Activated naive CD8-positive, alpha-beta T cell treated with anti-CD3 and anti-CD28 coated beads, Interleukin-2, amount 10 ng/mL, durations not matched to agents 7 days and 5 days (primary cell): ENCODE measurements around the gene MT2A. TPM values are rescaled to one million over a fixed set of nuclear protein-coding genes. Genes with fewer than 3 reads are reported as not detected.
"Not testable (repeated sequence)": the region's sequence is repeated elsewhere in the genome, so short reads cannot be mapped to it uniquely, and the experiment has no call there.

Experiments
- ATAC-seq: fragments of 150-1000 bp; cut with Tn5 transposase; one replicate; pipeline ENCODE4 v1.10.0; 2021; ENCODE audit warnings: low read depth, moderate library complexity
- POLR2A ChIA-PET: fragments of 350-600 bp; sonication (Branson Sonifier 250); formaldehyde crosslinking; loops from one replicate; lab custom pipeline; 2021; ENCODE audit warnings: antibody characterized with exemption; lab: Charles Lee
- DNase-seq: peaks from one replicate; pipeline ENCODE4 v3.0.0; 2021
- H3K27ac Mint-ChIP-seq: one replicate; pipeline ENCODE4 v1.8.0; 2022; ENCODE audit warnings: mild to moderate bottlenecking, mixed read lengths
- H3K27me3 Mint-ChIP-seq: one replicate; pipeline ENCODE4 v1.8.0; 2022; ENCODE audit warnings: mild to moderate bottlenecking, moderate library complexity, mixed read lengths
- H3K36me3 Mint-ChIP-seq: one replicate; pipeline ENCODE4 v1.8.0; 2021; ENCODE audit warnings: mild to moderate bottlenecking, mixed read lengths
- H3K4me1 Mint-ChIP-seq: one replicate; pipeline ENCODE4 v1.8.0; 2021; ENCODE audit warnings: mixed read lengths
- H3K4me3 Mint-ChIP-seq: one replicate; pipeline ENCODE4 v1.8.0; 2022; ENCODE audit warnings: mild to moderate bottlenecking, moderate library complexity, mixed read lengths
- H3K9me3 Mint-ChIP-seq: one replicate; pipeline ENCODE4 v1.8.0; 2021; ENCODE audit warnings: mixed read lengths
- total RNA-seq, 2 experiments: library from RNA; stranded (reverse); gene quantifications; one replicate each; pipeline ENCODE4 v1.2.3, GENCODE V29; 2021

MT2A gene
- 100 to 1,000 TPM; 115 to 135 TPM for total RNA-seq

- Mint-ChIP-seq H3K4me3 (peak within 1 kb of the TSS; percentile 91), H3K4me1 (peaks cover 42% of the 10 kb centered on the region), H3K36me3 (no peaks in the 10 kb centered on the region), H3K27ac (peak within 1 kb of the TSS; percentile 90), H3K27me3 (no peaks in the 10 kb centered on the region), H3K9me3 (no peaks in the 10 kb centered on the region)
- POLR2A ChIA-PET: interaction anchor here (0.5 to 2.3 kb wide), 15 partner anchors 10 to 1818 kb away, joined by 3 to 22 read pairs (median 4); partner anchors contain the start of genes HERPUD1, MT1E, MT1F and MT1G
- peak; percentile 93 for DNase-seq
- ATAC-seq: peak; percentile 80
These were observed at the start of gene MT2A for GRCh38 chr16:56608043-56608875. Gene MT2A (plus strand): TSS chr16:56608584. CDS start chr16:56608656, 72 bp downstream.

DNA sequence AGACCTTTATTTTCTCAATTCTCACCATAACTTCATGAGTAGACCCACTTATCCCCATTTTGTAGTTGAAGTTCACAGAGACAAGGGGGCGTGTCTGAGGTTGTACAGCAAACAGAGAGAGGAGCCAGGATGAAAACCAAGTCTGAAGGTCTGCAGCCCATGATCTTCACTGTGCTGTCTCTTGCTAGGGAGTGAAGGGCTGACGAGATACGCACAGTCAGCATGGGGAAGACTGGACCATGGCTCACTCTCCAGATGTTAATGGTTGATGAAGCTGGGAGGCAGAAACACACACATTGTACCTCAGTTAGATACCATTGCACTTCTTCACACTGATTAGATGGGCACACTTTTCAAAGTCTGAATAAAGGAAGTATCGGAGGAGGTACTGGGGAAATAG is 49.3 kb upstream of the MT2A start:
- POLR2A ChIA-PET: no interaction called here
- no peak for ATAC-seq
- H3K27ac Mint-ChIP-seq: no peak overlapping the region
- H3K9me3 Mint-ChIP-seq: no peaks in the 10 kb centered on the region
- H3K4me3 Mint-ChIP-seq: no peak overlapping the region
- no peaks in the 10 kb centered on the region for H3K36me3 Mint-ChIP-seq
- H3K27me3 Mint-ChIP-seq: peaks cover 34% of the 10 kb centered on the region
- H3K4me1 Mint-ChIP-seq: peaks cover 2% of the 10 kb centered on the region
- no peak for DNase-seq

DNA sequence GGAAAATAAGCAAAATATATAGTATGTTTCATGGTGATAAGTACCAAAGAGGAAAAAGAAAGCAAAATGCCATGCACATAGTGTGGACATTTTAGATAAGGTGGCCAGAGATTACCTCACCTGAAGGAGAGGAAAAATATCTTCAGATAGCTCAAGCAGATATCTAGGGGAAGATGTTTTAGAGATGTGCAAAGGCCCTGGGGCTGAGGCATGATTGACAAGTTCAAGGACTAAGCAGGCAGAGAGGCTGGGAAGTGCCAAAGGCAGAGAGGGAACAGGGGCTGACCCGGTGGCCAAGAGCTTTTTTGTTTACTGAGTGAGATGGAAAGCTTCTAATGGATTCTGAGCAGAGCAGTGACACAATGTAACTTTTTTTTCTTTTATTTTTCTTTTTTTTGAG is 47.9 kb upstream of the MT2A start:
- no peak for DNase-seq
- Mint-ChIP-seq H3K36me3 (no peaks in the 10 kb centered on the region), H3K4me1 (peaks cover 2% of the 10 kb centered on the region), H3K9me3 (no peaks in the 10 kb centered on the region), H3K27me3 (peaks cover 28% of the 10 kb centered on the region), H3K4me3 (no peak overlapping the region), H3K27ac (no peak overlapping the region)
- POLR2A ChIA-PET: no interaction called here
- no peak for ATAC-seq

GRCh38 chr16:56561126-56561525 is 47.3 kb upstream of the MT2A start:
- no peaks in the 10 kb centered on the region for H3K9me3 Mint-ChIP-seq
- H3K4me1 Mint-ChIP-seq: peaks cover 2% of the 10 kb centered on the region
- POLR2A ChIA-PET: no interaction called here
- ATAC-seq (no peak), DNase-seq (no peak)
- no peak overlapping the region for H3K27ac Mint-ChIP-seq
- H3K4me3 Mint-ChIP-seq: no peak overlapping the region
- peaks cover 22% of the 10 kb centered on the region for H3K27me3 Mint-ChIP-seq
- no peaks in the 10 kb centered on the region for H3K36me3 Mint-ChIP-seq

DNA sequence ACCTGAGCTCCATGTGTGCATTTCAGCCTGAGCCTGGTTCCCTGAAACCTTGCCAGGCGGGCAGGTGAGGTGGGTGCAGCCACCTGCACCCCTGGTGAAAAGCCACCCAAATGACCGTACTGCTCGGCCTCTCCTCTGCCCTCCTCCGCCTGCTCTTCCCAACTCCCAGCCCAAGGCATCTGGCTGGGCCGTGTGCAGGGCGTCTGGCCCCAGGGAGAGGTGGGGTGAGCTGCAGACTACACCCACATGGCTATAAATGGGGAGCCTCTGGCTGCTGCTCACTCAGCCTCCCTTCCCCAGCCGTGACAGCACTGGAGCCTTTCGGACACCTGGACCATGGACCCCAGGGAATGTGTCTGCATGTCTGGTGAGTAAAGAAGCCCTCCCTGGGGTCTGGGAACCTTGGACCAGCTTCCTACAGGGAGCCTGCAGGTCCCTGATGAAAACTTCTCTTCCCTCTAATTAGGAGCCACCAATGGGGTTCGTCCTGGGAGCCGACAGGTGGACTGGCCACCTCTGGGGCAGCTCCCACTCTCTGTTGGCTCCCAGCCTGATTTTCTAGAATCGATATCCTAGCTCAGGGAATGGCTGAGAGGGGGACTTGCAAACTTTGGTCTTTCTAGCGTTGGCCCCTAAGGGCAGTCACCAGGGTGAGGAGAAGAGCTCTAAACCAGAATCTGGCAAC is 43.4 kb upstream of the MT2A start, which contains the start of gene MT4:
Gene MT4 (plus strand): TSS at position 281 of the 685 bp plus-strand sequence. CDS start 56 bp downstream, at position 337.
- POLR2A ChIA-PET: no interaction called here
- no peaks in the 10 kb centered on the region for H3K36me3 Mint-ChIP-seq

DNA sequence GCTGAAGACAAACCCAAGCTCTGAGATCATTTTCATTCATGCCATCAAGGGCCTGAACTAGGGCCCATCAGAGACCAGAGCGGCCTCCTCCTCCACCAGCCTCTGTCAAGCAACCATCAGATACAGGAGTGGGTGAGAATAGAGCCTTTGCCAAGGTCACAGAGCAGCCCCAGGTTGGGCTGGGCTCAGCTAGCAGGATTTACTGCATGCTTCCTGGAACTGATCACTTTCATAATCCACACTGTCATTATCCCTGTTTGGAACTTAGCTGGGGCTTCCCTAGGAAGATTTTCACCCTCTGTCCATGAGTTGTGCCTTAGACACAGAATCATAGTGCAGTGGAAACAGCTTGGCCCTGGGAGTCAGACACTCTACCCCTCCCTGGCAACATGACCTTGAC is 38.4 kb upstream of the MT2A start:
- no peak for ATAC-seq
- DNase-seq: no peak
- H3K4me3 Mint-ChIP-seq: no peak overlapping the region
- POLR2A ChIA-PET: no interaction called here
- no peak overlapping the region for H3K27ac Mint-ChIP-seq
- peaks cover 3% of the 10 kb centered on the region for H3K4me1 Mint-ChIP-seq
- no peaks in the 10 kb centered on the region for H3K36me3 Mint-ChIP-seq
- H3K9me3 Mint-ChIP-seq: peaks cover 2% of the 10 kb centered on the region
- peaks cover 6% of the 10 kb centered on the region for H3K27me3 Mint-ChIP-seq

More for the DNA sequence above, 43.4 kb upstream of the MT2A start, which contains the start of gene MT4:
- DNase-seq (no peak), ATAC-seq (no peak)
- no peak within 1 kb of the TSS for H3K27ac Mint-ChIP-seq
- peaks cover 6% of the 10 kb centered on the region for H3K4me1 Mint-ChIP-seq
- no peak within 1 kb of the TSS for H3K4me3 Mint-ChIP-seq
- no peaks in the 10 kb centered on the region for H3K9me3 Mint-ChIP-seq
- H3K27me3 Mint-ChIP-seq: peaks cover 16% of the 10 kb centered on the region

DNA sequence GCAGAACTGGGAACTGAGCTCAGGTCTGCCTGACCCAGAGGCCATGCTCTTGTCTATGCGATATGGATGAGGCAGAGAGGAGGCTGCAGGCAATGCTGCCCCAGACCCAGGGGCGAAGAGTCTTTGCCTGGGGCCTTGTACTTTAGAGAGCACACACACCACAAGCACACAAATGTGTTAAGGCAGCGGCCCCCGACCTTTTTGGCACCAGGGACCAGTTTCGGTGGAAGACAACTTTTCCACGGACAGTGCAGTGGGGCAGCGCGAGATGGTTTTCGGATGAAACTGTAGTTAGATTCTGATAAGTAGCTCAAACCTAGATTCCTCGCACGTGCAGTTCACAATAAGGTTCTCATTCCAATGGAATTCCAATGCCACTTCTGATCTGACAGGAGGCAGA is 36.9 kb upstream of the MT2A start:
- H3K27ac Mint-ChIP-seq: no peak overlapping the region
- H3K27me3 Mint-ChIP-seq: peaks cover 4% of the 10 kb centered on the region
- H3K9me3 Mint-ChIP-seq: peaks cover 2% of the 10 kb centered on the region
- H3K4me3 Mint-ChIP-seq: no peak overlapping the region
- no peaks in the 10 kb centered on the region for H3K36me3 Mint-ChIP-seq
- no peaks in the 10 kb centered on the region for H3K4me1 Mint-ChIP-seq
- ATAC-seq: no peak
- DNase-seq: no peak
- POLR2A ChIA-PET: no interaction called here

DNA sequence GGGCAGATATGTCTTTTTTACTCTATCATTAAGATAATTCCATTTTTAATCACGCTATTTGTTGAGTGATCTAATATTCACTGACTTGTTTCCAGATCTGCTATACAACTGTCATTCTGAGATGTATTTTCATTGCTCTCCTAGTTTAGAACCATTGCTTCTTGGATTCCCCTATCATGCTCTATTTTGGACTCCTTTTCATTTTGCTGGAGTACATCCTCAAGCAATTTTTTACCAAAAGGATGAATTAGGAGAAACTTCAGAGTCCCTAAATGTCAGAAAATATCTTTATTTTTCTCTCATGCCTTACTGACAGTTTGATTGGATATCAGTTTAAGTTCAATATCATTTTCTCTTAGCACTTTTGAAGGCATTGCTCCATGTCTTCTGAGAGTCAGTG is 33.8 kb upstream of the MT2A start:
- no peak overlapping the region for H3K4me3 Mint-ChIP-seq
- no peak for ATAC-seq
- POLR2A ChIA-PET: no interaction called here
- DNase-seq: no peak
- H3K9me3 Mint-ChIP-seq: peaks cover 2% of the 10 kb centered on the region
- no peaks in the 10 kb centered on the region for H3K36me3 Mint-ChIP-seq
- peaks cover 3% of the 10 kb centered on the region for H3K27me3 Mint-ChIP-seq
- H3K27ac Mint-ChIP-seq: no peak overlapping the region
- H3K4me1 Mint-ChIP-seq: peaks cover 4% of the 10 kb centered on the region

GRCh38 chr16:56576585-56577299 is 31.6 kb upstream of the MT2A start:
- ATAC-seq (peak; percentile 99), DNase-seq (peak; percentile 93)
- peak overlapping the region; percentile 67 for H3K27ac Mint-ChIP-seq
- H3K9me3 Mint-ChIP-seq: peaks cover 2% of the 10 kb centered on the region
- H3K4me1 Mint-ChIP-seq: peaks cover 4% of the 10 kb centered on the region
- H3K36me3 Mint-ChIP-seq: no peaks in the 10 kb centered on the region
- POLR2A ChIA-PET: interaction anchor here (1.0 to 2.1 kb wide), 2 partner anchors 32 to 125 kb away, joined by 3 to 14 read pairs; partner anchors contain the start of gene MT2A
- peaks cover 11% of the 10 kb centered on the region for H3K27me3 Mint-ChIP-seq
- H3K4me3 Mint-ChIP-seq: no peak overlapping the region

DNA sequence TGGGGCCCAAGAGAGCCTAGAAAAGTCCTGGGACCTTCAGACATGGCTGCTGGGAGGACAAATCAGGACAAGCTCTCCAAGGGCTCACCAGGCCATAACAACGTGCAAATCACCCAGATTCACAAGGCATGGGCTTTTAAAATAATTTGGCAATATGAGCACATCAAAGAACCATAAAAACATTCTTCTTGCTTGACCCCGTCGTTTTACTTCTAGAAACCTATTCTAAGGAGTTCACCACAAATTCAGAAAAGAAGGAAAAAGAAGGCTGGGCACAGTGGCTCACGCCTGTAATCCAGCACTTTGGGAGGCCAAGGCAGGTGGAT is 31.1 kb upstream of the MT2A start:
- POLR2A ChIA-PET: interaction anchor here (2.1 kb wide), 1 partner anchor 124 kb away, joined by 14 read pairs; no protein-coding TSS in a partner anchor
- Mint-ChIP-seq H3K4me3 (no peak overlapping the region), H3K9me3 (peaks cover 2% of the 10 kb centered on the region), H3K27ac (peak overlapping the region; percentile 67), H3K4me1 (peaks cover 4% of the 10 kb centered on the region), H3K36me3 (no peaks in the 10 kb centered on the region), H3K27me3 (peaks cover 12% of the 10 kb centered on the region)
- DNase-seq: no peak
- ATAC-seq: no peak

DNA sequence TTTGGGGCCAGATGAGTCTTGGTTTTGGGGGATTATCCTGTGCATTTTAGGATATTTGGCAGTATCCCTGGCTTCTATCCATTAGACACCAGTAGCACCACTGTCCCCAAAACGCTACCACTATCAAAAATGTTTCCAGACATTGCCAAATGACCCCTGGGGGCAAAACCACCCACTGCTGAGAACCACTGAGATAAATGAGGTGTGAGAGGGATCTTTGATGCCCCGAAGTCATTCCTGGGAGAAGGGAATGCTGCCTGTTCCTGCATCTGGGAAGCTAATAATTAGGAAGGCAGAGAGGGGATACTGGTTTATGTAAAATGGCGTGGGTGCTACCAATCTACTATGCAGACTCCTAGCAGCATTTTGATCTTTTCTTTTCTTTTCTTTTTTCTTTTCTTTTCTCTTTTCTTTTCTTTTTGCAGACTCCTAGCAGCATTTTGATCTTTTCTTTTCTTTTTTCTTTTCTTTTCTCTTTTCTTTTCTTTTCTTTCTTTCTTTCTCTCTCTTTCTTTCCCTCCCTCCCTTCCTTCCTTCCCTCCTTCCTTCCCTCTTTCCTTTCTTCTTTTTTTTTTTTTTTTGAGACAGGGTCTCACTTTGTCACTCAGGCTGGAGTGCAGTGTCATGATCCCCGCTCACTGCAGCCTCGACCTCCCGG is 27.9 kb upstream of the MT2A start:
- POLR2A ChIA-PET: no interaction called here
- Mint-ChIP-seq H3K4me1 (peaks cover 6% of the 10 kb centered on the region), H3K4me3 (no peak overlapping the region), H3K27ac (no peak overlapping the region), H3K36me3 (no peaks in the 10 kb centered on the region), H3K9me3 (no peaks in the 10 kb centered on the region), H3K27me3 (peaks cover 10% of the 10 kb centered on the region)
- DNase-seq (no peak), ATAC-seq (no peak)

GRCh38 chr16:56582911-56583310 is 25.5 kb upstream of the MT2A start:
- H3K4me1 Mint-ChIP-seq, H3K4me3 Mint-ChIP-seq, DNase-seq, H3K9me3 Mint-ChIP-seq, H3K27ac Mint-ChIP-seq, ATAC-seq, POLR2A ChIA-PET, H3K36me3 Mint-ChIP-seq: not testable (repeated sequence)
- H3K27me3 Mint-ChIP-seq: peaks cover 26% of the 10 kb centered on the region
